HEK293T (cell line): ENCODE data around the gene VMP1.

Experiments
- CTCF ChIA-PET: fragments of 350-600 bp; formaldehyde crosslinking; extraction: SDS; loops from one replicate; lab custom pipeline; 2021; ENCODE audit warnings: antibody characterized with exemption, inconsistent platforms; lab: Yijun Ruan, JAX
- POLR2A ChIA-PET: fragments of 350-600 bp; formaldehyde crosslinking; extraction: SDS; loops from one replicate; lab custom pipeline; 2020; ENCODE audit warnings: antibody characterized with exemption, inconsistent platforms; lab: Yijun Ruan, JAX
- DNase-seq: peaks from one replicate; pipeline ENCODE4 v3.0.0; 2012; ENCODE audit warnings: mixed read lengths; ENCODE audit errors: extremely low spot score
- ARNT ChIP-seq: fragments of 450-650 bp; IDR thresholded peaks from 2 replicates; pipeline ENCODE4 v1.6.1; 2017; ENCODE audit warnings: mild to moderate bottlenecking
- BHLHE40 ChIP-seq: fragments of 450-650 bp; IDR thresholded peaks from 2 replicates; pipeline ENCODE4 v1.6.1; 2016; ENCODE audit warnings: mild to moderate bottlenecking, moderate library complexity, borderline replicate concordance
- CTBP1 ChIP-seq: fragments of 450-650 bp; IDR thresholded peaks from 2 replicates; pipeline ENCODE4 v1.6.1; 2016; ENCODE audit warnings: borderline replicate concordance
- ELF4 ChIP-seq: fragments of 450-650 bp; IDR thresholded peaks from 2 replicates; pipeline ENCODE4 v1.6.1; 2017; ENCODE audit warnings: antibody characterized with exemption
- FOXA1 ChIP-seq: fragments of 450-650 bp; IDR thresholded peaks from 2 replicates; pipeline ENCODE4 v1.6.1; 2016; ENCODE audit warnings: mild to moderate bottlenecking
- FOXK2 ChIP-seq: fragments of 450-650 bp; IDR thresholded peaks from 2 replicates; pipeline ENCODE4 v1.6.1; 2016; ENCODE audit warnings: mild to moderate bottlenecking
- FOXM1 ChIP-seq: fragments of 450-650 bp; IDR thresholded peaks from 2 replicates; pipeline ENCODE4 v1.6.1; 2017; ENCODE audit warnings: mild to moderate bottlenecking, borderline replicate concordance
- HDGF ChIP-seq: fragments of 450-650 bp; IDR thresholded peaks from 2 replicates; pipeline ENCODE4 v1.6.1; 2017; ENCODE audit warnings: antibody characterized with exemption, borderline replicate concordance
- L3MBTL2 ChIP-seq: fragments of 450-650 bp; conservative IDR thresholded peaks from 2 replicates; pipeline ENCODE4 v1.6.1; 2016; ENCODE audit warnings: mild to moderate bottlenecking
- LEF1 ChIP-seq: fragments of 450-650 bp; IDR thresholded peaks from 2 replicates; pipeline ENCODE4 v1.6.1; 2017; ENCODE audit warnings: mild to moderate bottlenecking, borderline replicate concordance
- NFRKB ChIP-seq: fragments of 450-650 bp; IDR thresholded peaks from 2 replicates; pipeline ENCODE4 v1.6.1; 2016; ENCODE audit warnings: mild to moderate bottlenecking, moderate library complexity
- SP1 ChIP-seq: fragments of 450-650 bp; IDR thresholded peaks from 2 replicates; pipeline ENCODE4 v1.6.1; 2017
- SUZ12 ChIP-seq: fragments of 450-650 bp; IDR thresholded peaks from 2 replicates; pipeline ENCODE4 v1.6.1; 2016; ENCODE audit warnings: mild to moderate bottlenecking
- TARDBP ChIP-seq: fragments of 450-650 bp; IDR thresholded peaks from 2 replicates; pipeline ENCODE4 v1.6.1; 2016
- ZNF384 ChIP-seq: fragments of 450-650 bp; IDR thresholded peaks from 2 replicates; pipeline ENCODE4 v1.6.1; 2016
- TF ChIP-seq, protein P1 (sequence below): fragments of 450-650 bp; IDR thresholded peaks from 2 replicates; pipeline ENCODE4 v1.6.1; 2016

VMP1 gene

DNA sequence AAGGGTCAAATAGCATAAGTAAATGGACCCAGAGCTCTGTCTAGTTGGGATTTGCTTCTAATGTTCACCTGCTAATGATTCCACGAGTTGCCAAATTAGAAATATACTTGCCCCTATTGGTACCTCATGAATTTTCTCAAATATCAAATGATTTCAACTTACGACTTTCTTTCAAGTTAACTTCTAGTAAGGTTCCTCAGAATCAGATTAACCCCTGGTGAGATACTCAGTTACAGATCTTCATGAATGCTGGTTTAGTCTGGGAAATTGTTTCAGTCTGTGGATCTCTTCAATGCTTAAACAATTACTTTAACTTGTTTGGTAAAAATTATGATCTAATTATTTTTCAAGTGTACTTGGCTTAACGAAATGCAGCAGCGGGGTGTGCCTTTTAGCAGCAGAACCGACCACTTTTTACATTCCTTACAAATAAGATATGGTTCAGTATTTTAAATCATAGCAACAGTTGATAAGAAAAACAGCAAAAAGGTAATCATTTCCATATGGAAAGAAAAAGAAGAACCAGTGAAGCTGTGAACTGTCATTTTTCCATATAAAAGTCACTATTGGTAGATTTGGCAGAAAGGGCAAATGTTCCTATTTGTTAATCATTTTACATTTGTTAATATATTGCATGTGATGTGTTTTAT, 150.8 kb downstream of the VMP1 start:
- POLR2A ChIA-PET = no interaction called here
- TF ChIP-seq ZNF384 (no peak), ARNT (no peak), SP1 (no peak), FOXK2 (no peak), HDGF (no peak), FOXM1 (no peak), CTBP1 (no peak), NFRKB (no peak)
- TF ChIP-seq, protein P1, sequence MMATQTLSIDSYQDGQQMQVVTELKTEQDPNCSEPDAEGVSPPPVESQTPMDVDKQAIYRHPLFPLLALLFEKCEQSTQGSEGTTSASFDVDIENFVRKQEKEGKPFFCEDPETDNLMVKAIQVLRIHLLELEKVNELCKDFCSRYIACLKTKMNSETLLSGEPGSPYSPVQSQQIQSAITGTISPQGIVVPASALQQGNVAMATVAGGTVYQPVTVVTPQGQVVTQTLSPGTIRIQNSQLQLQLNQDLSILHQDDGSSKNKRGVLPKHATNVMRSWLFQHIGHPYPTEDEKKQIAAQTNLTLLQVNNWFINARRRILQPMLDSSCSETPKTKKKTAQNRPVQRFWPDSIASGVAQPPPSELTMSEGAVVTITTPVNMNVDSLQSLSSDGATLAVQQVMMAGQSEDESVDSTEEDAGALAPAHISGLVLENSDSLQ = no peak
- CTCF ChIA-PET = interaction anchor here (0.9 to 1.8 kb wide), 2 partner anchors 106 to 108 kb away, joined by 4 to 5 read pairs; no protein-coding TSS in a partner anchor
- DNase-seq = no peak

GRCh38 chr17:59858932-59859331, 151.5 kb downstream of the VMP1 start:
- TF ChIP-seq SUZ12 = no peak
- TF ChIP-seq BHLHE40 = no peak
- no peak for TF ChIP-seq ELF4
- no peak for TF ChIP-seq HDGF
- TF ChIP-seq TARDBP = no peak
- no peak for DNase-seq
- CTCF ChIA-PET = interaction anchor here (0.9 to 1.8 kb wide), 4 partner anchors 20 to 112 kb away, joined by 3 to 5 read pairs (median 4); no protein-coding TSS in a partner anchor
- POLR2A ChIA-PET = no interaction called here

DNA sequence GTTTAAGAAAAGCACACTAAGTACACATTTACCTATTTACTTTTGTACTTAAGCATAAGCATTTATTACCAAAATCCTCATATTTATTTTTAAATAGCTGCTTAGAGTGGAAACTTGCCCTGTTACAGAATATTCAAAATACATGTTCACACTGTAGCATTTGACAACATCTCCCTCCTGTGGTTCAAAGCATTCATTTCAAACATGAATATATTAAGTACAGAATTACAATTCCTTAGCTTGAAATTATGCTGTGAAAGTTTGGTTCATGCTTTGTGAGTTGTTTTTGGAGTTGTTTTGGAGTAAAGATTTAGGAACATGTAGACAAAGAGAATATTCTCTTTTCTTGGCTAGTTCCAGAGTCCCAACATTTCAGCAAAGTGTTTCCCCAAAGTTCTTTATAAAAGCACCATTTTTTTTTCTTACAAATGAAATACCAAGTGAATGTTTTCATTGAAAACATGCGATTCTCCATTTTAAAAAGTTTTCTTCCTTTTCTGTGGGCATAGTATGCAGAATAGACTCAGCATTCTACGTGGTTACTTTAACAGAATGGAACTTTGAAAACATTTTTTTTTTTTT, 152.1 kb downstream of the VMP1 start:
- DNase-seq = no peak
- TF ChIP-seq ELF4 (no peak), ZNF384 (no peak), LEF1 (no peak), FOXK2 (no peak), ARNT (no peak), TARDBP (no peak), FOXM1 (no peak), BHLHE40 (no peak), NFRKB (no peak), HDGF (no peak), SUZ12 (no peak), L3MBTL2 (no peak), CTBP1 (no peak), FOXA1 (no peak), SP1 (no peak)
- TF ChIP-seq, protein P1 = no peak
- ChIA-PET CTCF (interaction anchor here (0.6 to 1.8 kb wide), 6 partner anchors 20 to 113 kb away, joined by 3 to 5 read pairs (median 4); no protein-coding TSS in a partner anchor), POLR2A (no interaction called here)

GRCh38 chr17:59863616-59864015, 156.2 kb downstream of the VMP1 start:
- CTCF ChIA-PET = no interaction called here
- POLR2A ChIA-PET = no interaction called here

GRCh38 chr17:59869941-59870218, 162.4 kb downstream of the VMP1 start:
- no peak for DNase-seq
- POLR2A ChIA-PET = no interaction called here
- CTCF ChIA-PET = interaction anchor here (0.6 to 0.9 kb wide), 3 partner anchors 8 to 161 kb away, joined by 3 to 4 read pairs (median 4); no protein-coding TSS in a partner anchor
- no peak for TF ChIP-seq FOXK2
- no peak for TF ChIP-seq BHLHE40
- TF ChIP-seq FOXM1 = no peak
- no peak for TF ChIP-seq ZNF384
- TF ChIP-seq HDGF = no peak
- TF ChIP-seq NFRKB = no peak
- TF ChIP-seq TARDBP = no peak
- TF ChIP-seq ELF4 = no peak
- no peak for TF ChIP-seq ARNT
- no peak for TF ChIP-seq SP1
- TF ChIP-seq, protein P1 = no peak
- no peak for TF ChIP-seq LEF1
- TF ChIP-seq L3MBTL2 = no peak
- TF ChIP-seq FOXA1 = no peak
- TF ChIP-seq CTBP1 = no peak
- no peak for TF ChIP-seq SUZ12

More at GRCh38 chr17:59863616-59864015, 156.2 kb downstream of the VMP1 start:
- DNase-seq = no peak
- TF ChIP-seq SUZ12 (no peak), LEF1 (no peak), L3MBTL2 (no peak), TARDBP (no peak), NFRKB (no peak), FOXA1 (no peak), SP1 (no peak), ZNF384 (no peak), FOXK2 (no peak), BHLHE40 (no peak)
- TF ChIP-seq, protein P1 = no peak

GRCh38 chr17:59870482-59870881, 163.0 kb downstream of the VMP1 start:
- TF ChIP-seq, protein P1 = no peak
- TF ChIP-seq BHLHE40 = no peak
- no peak for TF ChIP-seq FOXM1
- TF ChIP-seq LEF1 = no peak
- TF ChIP-seq FOXK2 = no peak
- TF ChIP-seq ZNF384 = no peak
- TF ChIP-seq L3MBTL2 = no peak
- no peak for TF ChIP-seq HDGF
- TF ChIP-seq SP1 = no peak
- no peak for TF ChIP-seq ELF4
- TF ChIP-seq ARNT = no peak
- no peak for TF ChIP-seq NFRKB
- TF ChIP-seq FOXA1 = no peak
- no peak for TF ChIP-seq CTBP1
- no peak for TF ChIP-seq TARDBP
- TF ChIP-seq SUZ12 = no peak
- CTCF ChIA-PET = interaction anchor here (0.6 kb wide), 1 partner anchor 36 kb away, joined by 4 read pairs; no protein-coding TSS in a partner anchor
- no peak for DNase-seq
- POLR2A ChIA-PET = no interaction called here
